SH-SY5Y (cell line): ENCODE measurements around the gene ICE1.

ENCODE experiments used
- GATA2 ChIP-seq: IDR thresholded peaks from 2 replicates; pipeline ENCODE4 v1.6.1; 2011; ENCODE audit warnings: mild to moderate bottlenecking, low read depth, low read length
- GATA3 ChIP-seq: IDR thresholded peaks from 2 replicates; pipeline ENCODE4 v1.6.1; 2011; ENCODE audit warnings: low read depth, mild to moderate bottlenecking, low read length, moderate library complexity

DNA sequence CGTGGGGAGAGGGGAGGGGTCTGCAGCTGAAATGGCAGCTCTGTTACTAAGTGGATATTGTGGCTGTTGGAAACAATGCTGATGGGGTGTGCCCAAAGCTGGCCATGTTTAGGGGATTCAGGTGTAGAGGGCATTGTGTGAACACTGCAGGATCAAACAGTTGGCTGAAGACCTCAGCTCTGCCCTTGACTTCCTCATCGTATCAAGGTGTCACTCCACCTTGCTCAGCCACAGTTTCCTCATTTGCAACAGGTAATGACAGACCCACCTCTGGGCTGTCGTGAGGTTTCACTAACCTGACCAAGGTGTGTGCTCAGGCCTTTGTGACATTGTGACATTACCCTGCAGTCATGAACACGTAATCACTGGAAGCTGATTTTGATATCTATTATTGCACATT, 111.9 kb downstream of the ICE1 start:
- TF ChIP-seq GATA2 = no peak
- no peak for TF ChIP-seq GATA3
